Prostate gland (tissue), 2 donors: Measurements from ENCODE around the gene PTRH1. TPM values are rescaled to one million over a fixed set of nuclear protein-coding genes. Genes with fewer than 3 reads are reported as not detected.

Experiments
- DNase-seq: peaks from one replicate; pipeline ENCODE4 v3.0.0-alpha.2; 2019; ENCODE audit warnings: low spot score
- H3K27ac ChIP-seq, 2 donors: fragments of 200-600 bp; sonication (generic); 2 replicates each; pipeline ENCODE4 v1.5.1; 2017 to 2019
- H3K27me3 ChIP-seq: fragments of 200-600 bp; sonication (generic); replicated peaks from 2 replicates; pipeline ENCODE4 v1.5.1; 2019; ENCODE audit not compliant: insufficient read depth
- H3K36me3 ChIP-seq, 2 donors: fragments of 200-600 bp; sonication (generic); 1 replicate in 1 of 2; 2 replicates in 1 of 2; pipeline versions ENCODE4 v1.5.1 to v1.8.1; 2017 to 2019
- H3K4me1 ChIP-seq: fragments of 200-600 bp; sonication (generic); replicated peaks from 2 replicates; pipeline ENCODE4 v1.5.1; 2019
- H3K4me3 ChIP-seq, 2 donors: fragments of 200-600 bp; sonication (generic); 2 replicates each; pipeline ENCODE4 v1.5.1; 2017 to 2019
- H3K9me3 ChIP-seq: fragments of 200-600 bp; sonication (generic); 2 replicates; pipeline ENCODE4 v1.5.1; 2017
- CTCF ChIP-seq, 4 experiments: fragments of 200-600 bp in 2 of 4; fragments of 450-650 bp in 2 of 4; sonication (generic) in 2 of 4; IDR thresholded peaks; 1 replicate in 3 of 4; 2 replicates in 1 of 4; pipeline ENCODE4 v1.5.1; 2016 to 2019; ENCODE audit warnings: antibody characterized with exemption in 4 of 4, mild to moderate bottlenecking in 2 of 4, moderate library complexity in 2 of 4
- POLR2A ChIP-seq: fragments of 450-650 bp; IDR thresholded peaks from one replicate; pipeline ENCODE4 v1.6.1; 2016; ENCODE audit warnings: antibody characterized with exemption, mild to moderate bottlenecking
- POLR2AphosphoS5 ChIP-seq: sonication (generic); formaldehyde crosslinking; IDR thresholded peaks from one replicate; pipeline ENCODE4 v1.6.1; 2017; ENCODE audit warnings: antibody characterized with exemption
- WGBS: methylation state at CpG from one replicate; pipeline ENCODE4 v1.1.5; 2018; 5-methylcytosine and 5-hydroxymethylcytosine counted together
- intact Hi-C: fragments of 100-400 bp; cut with DNase I; formaldehyde crosslinking; loops from one replicate; pipeline ENCODE4 v1.14.2; 2022
- total RNA-seq, 2 donors: library from RNA; depleted of rRNA; stranded (reverse); fragments of >200 nt; gene quantifications; one replicate each; pipeline ENCODE4 v1.1.0, GENCODE V29; 2016

PTRH1 gene
- total RNA-seq, 2 donors from 2014 or later = 25.4 to 28.6 TPM

GRCh38 chr9:127749090-127749787 is 33.8 kb upstream of the PTRH1 start:
- Histone ChIP-seq H3K4me3 (no peak overlapping the region), H3K4me1 (no peaks in the 10 kb centered on the region), H3K27me3 (peaks cover 2% of the 10 kb centered on the region), H3K27ac (no peak overlapping the region), H3K9me3 (no peaks in the 10 kb centered on the region), H3K36me3 (no peaks in the 10 kb centered on the region)
- intact Hi-C loops = no loop called here
- no peak for TF ChIP-seq POLR2AphosphoS5
- no peak for TF ChIP-seq CTCF (IDR thresholded peaks at IDR 0.05)
- no peak for TF ChIP-seq POLR2A
- 95% methylated on average over 26 of the region's 26 CpGs for WGBS
- DNase-seq = no peak

GRCh38 chr9:127746959-127747569 is 31.6 kb upstream of the PTRH1 start:
- Histone ChIP-seq H3K9me3 (no peaks in the 10 kb centered on the region), H3K4me1 (no peaks in the 10 kb centered on the region), H3K27ac (no peak overlapping the region), H3K27me3 (no peaks in the 10 kb centered on the region), H3K4me3 (no peak overlapping the region), H3K36me3 (no peaks in the 10 kb centered on the region)
- TF ChIP-seq POLR2AphosphoS5 (no peak), CTCF (IDR thresholded peaks at IDR 0.05) (no peak), POLR2A (no peak)
- intact Hi-C loops = no loop called here
- WGBS = 55% methylated on average over 15 of the region's 15 CpGs
- no peak for DNase-seq

- no peak for TF ChIP-seq CTCF (IDR thresholded peaks at IDR 0.05)
- no peak for TF ChIP-seq POLR2A
- no peak for TF ChIP-seq POLR2AphosphoS5
- Histone ChIP-seq H3K36me3 (no peaks in the 10 kb centered on the region), H3K4me1 (no peaks in the 10 kb centered on the region), H3K27ac (no peak overlapping the region), H3K27me3 (no peaks in the 10 kb centered on the region), H3K9me3 (no peaks in the 10 kb centered on the region), H3K4me3 (no peak overlapping the region)
- DNase-seq = no peak
- intact Hi-C loops = no loop called here
- WGBS = 95% methylated on average over 18 of the region's 19 CpGs
Measured at GRCh38 chr9:127744398-127745110, 29.1 kb upstream of the PTRH1 start.

GRCh38 chr9:127742435-127743088 is 27.1 kb upstream of the PTRH1 start:
- no peaks in the 10 kb centered on the region for H3K4me1 ChIP-seq
- H3K9me3 ChIP-seq = no peaks in the 10 kb centered on the region
- TF ChIP-seq CTCF (IDR thresholded peaks at IDR 0.05) (no peak), POLR2AphosphoS5 (no peak), POLR2A (no peak)
- no peak overlapping the region for H3K27ac ChIP-seq
- H3K36me3 ChIP-seq = no peaks in the 10 kb centered on the region
- H3K4me3 ChIP-seq = no peak overlapping the region
- intact Hi-C loops = no loop called here
- 34% methylated on average over 33 of the region's 33 CpGs for WGBS
- DNase-seq = no peak
- H3K27me3 ChIP-seq = no peaks in the 10 kb centered on the region
